Inferior parietal cortex (tissue), 1 donor: ENCODE measurements around the gene SP1.
"Not testable (repeated sequence)": the region's sequence is repeated elsewhere in the genome, so short reads cannot be mapped to it uniquely, and the experiment has no call there.

ENCODE experiments used
- DNase-seq: peaks from one replicate; pipeline ENCODE4 v3.0.0-alpha.2; 2016; ENCODE audit errors: extremely low spot score

Gene SP1

GRCh38 chr12:53413485-53414204 lies 33.7 kb downstream of the SP1 start:
- no peak for DNase-seq

GRCh38 chr12:53414756-53415417 lies 34.9 kb downstream of the SP1 start:
- DNase-seq = no peak

- not testable (repeated sequence) for DNase-seq
Measured at GRCh38 chr12:53415752-53416389, 35.9 kb downstream of the SP1 start.

GRCh38 chr12:53417291-53417816 lies 37.4 kb downstream of the SP1 start:
- not testable (repeated sequence) for DNase-seq

- DNase-seq = no peak
Measured at GRCh38 chr12:53418221-53418620, 38.2 kb downstream of the SP1 start.

GRCh38 chr12:53419756-53420155 lies 39.8 kb downstream of the SP1 start:
- DNase-seq = no peak

GRCh38 chr12:53422247-53422646 lies 42.3 kb downstream of the SP1 start:
- not testable (repeated sequence) for DNase-seq

- no peak for DNase-seq
Measured at GRCh38 chr12:53423597-53423996, 43.6 kb downstream of the SP1 start, which contains the start of gene AMHR2. TSS of gene AMHR2 (plus strand) at chr12:53423855. CDS start at chr12:53423935, 80 bp downstream.

GRCh38 chr12:53424626-53425514 lies 44.9 kb downstream of the SP1 start:
- no peak for DNase-seq

GRCh38 chr12:53425515-53426150 lies 45.7 kb downstream of the SP1 start:
- DNase-seq = no peak

GRCh38 chr12:53427905-53428594 lies 48.1 kb downstream of the SP1 start:
- DNase-seq = no peak

- no peak for DNase-seq
Measured at GRCh38 chr12:53428741-53429140, 48.8 kb downstream of the SP1 start.

- DNase-seq = no peak
Measured at GRCh38 chr12:53430116-53430515, 50.1 kb downstream of the SP1 start.

- DNase-seq = no peak
Measured at GRCh38 chr12:53431187-53431586, 51.2 kb downstream of the SP1 start.

- not testable (repeated sequence) for DNase-seq
Measured at GRCh38 chr12:53435326-53435725, 55.4 kb downstream of the SP1 start.

GRCh38 chr12:53439582-53439981 lies 59.6 kb downstream of the SP1 start:
- not testable (repeated sequence) for DNase-seq

GRCh38 chr12:53441040-53441833 lies 61.3 kb downstream of the SP1 start, which contains the start of gene PRR13:
TSS of gene PRR13 (plus strand) at chr12:53441734. CDS start at chr12:53442715, 981 bp downstream.
- DNase-seq = peak; percentile 99

- no peak for DNase-seq
Measured at GRCh38 chr12:53443955-53444354, 64.0 kb downstream of the SP1 start.

- DNase-seq = not testable (repeated sequence)
Measured at GRCh38 chr12:53444593-53445325, 64.8 kb downstream of the SP1 start.
